Stimulated activated naive CD8-positive, alpha-beta T cell treated with anti-CD3 and anti-CD28 coated beads, Interleukin-15, amount 100 ng/mL, for 72 hours (primary cell): ENCODE measurements around the gene HSPA12A.

Experiments used
- ATAC-seq: fragments of 150-1000 bp; cut with Tn5 transposase; 2 replicates; pipeline ENCODE4 v1.10.0; 2021; ENCODE audit warnings: mild to moderate bottlenecking, moderate library complexity
- DNase-seq, 2 donors: peaks; one replicate each; pipeline ENCODE4 v3.0.0; 2021 to 2022
- H3K27ac Mint-ChIP-seq, 2 donors: one replicate each; pipeline ENCODE4 v1.8.0; 2022; ENCODE audit warnings: mild to moderate bottlenecking in 2 of 2, mixed read lengths in 2 of 2, moderate library complexity in 2 of 2
- H3K27me3 Mint-ChIP-seq: one replicate; pipeline ENCODE4 v1.8.0; 2022; ENCODE audit warnings: mixed read lengths
- H3K4me1 Mint-ChIP-seq: one replicate; pipeline ENCODE4 v1.8.0; 2022; ENCODE audit warnings: mild to moderate bottlenecking, mixed read lengths
- H3K4me3 Mint-ChIP-seq, 2 donors: one replicate each; pipeline ENCODE4 v1.8.0; 2022; ENCODE audit warnings: mild to moderate bottlenecking in 2 of 2, mixed read lengths in 2 of 2, moderate library complexity in 1 of 2
- H3K9me3 Mint-ChIP-seq, 2 donors: one replicate each; pipeline ENCODE4 v1.8.0; 2022; ENCODE audit warnings: mixed read lengths in 2 of 2

Gene HSPA12A

DNA sequence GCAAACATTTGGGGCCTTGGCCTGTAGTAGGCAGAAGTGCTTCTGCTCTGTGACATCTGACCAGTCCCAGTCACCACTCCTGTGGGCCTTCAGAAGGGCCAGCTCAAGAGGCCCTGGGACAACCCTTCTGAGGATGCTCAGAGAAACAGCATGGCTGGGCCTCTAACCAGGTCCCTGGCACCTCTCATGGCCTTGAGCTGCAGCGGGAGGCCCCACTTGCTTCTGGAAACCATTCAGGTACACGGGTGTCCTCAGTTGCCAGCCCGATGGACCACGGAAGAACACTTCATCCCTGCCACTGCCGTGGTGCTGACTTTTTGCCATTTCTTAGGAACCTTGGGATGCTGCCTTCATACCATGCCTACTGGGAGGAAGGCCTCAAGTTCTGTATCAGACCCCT lies 57.6 kb downstream of the HSPA12A start:
- no peak overlapping the region for H3K4me3 Mint-ChIP-seq
- H3K27ac Mint-ChIP-seq: no peak overlapping the region
- ATAC-seq (no peak), DNase-seq (no peak)
- peaks cover 80% of the 10 kb centered on the region for H3K27me3 Mint-ChIP-seq
- H3K9me3 Mint-ChIP-seq: no peaks in the 10 kb centered on the region
- H3K4me1 Mint-ChIP-seq: no peaks in the 10 kb centered on the region

DNA sequence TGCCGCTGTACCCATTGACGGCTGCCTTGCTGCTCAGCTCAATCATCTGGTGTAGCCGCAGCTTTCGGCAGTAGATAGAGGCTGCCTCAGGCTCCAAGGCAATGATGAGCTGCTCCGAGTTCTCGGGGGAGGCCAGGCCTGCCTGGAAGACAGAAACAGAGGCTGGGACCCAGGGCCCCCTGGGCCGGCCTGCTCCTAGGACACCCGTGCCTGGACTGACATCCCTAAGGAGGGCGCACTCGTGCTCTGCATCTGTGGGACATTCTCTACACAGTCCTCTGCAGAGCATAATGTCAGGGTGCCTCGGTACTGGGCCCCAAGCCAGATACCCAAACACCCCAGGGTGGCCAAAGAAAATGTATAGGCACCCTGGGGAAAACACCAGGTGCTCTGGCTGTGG lies 58.5 kb downstream of the HSPA12A start:
- H3K27me3 Mint-ChIP-seq: peaks cover 71% of the 10 kb centered on the region
- ATAC-seq: peak; percentile 41
- no peak overlapping the region for H3K27ac Mint-ChIP-seq

GRCh38 chr10:116683166-116683565 lies 59.2 kb downstream of the HSPA12A start:
- ATAC-seq: no peak
- no peak overlapping the region for H3K4me3 Mint-ChIP-seq
- H3K9me3 Mint-ChIP-seq: no peaks in the 10 kb centered on the region
- peaks cover 64% of the 10 kb centered on the region for H3K27me3 Mint-ChIP-seq
- no peak overlapping the region for H3K27ac Mint-ChIP-seq
- DNase-seq: no peak
- H3K4me1 Mint-ChIP-seq: no peaks in the 10 kb centered on the region

More for the DNA sequence above, 58.5 kb downstream of the HSPA12A start:
- DNase-seq: no peak
- H3K4me1 Mint-ChIP-seq: no peaks in the 10 kb centered on the region
- no peak overlapping the region for H3K4me3 Mint-ChIP-seq
- no peaks in the 10 kb centered on the region for H3K9me3 Mint-ChIP-seq

DNA sequence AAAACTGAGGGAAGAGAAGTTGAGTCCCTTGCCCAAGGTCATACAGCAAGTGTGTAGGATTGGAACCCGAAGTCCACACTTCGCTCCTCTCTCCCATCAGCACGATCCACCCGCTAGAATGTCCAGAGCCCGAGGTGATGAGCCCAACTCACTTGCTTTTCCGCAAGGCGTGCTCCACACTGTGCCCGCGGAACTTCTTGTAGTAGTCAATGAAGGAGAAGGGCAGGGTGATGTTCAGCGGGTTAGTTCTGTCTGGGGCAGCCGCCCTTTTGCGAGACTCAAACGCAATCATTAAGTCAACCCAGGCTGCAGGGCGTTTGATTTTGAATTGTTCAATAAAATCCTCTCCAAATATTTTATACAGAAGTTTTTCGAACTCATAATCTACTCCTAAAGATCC lies 63.0 kb downstream of the HSPA12A start:
- Mint-ChIP-seq H3K27ac (no peak overlapping the region), H3K4me1 (no peaks in the 10 kb centered on the region), H3K27me3 (peaks cover 50% of the 10 kb centered on the region), H3K9me3 (no peaks in the 10 kb centered on the region), H3K4me3 (no peak overlapping the region)
- no peak for ATAC-seq
- no peak for DNase-seq

- Mint-ChIP-seq H3K27me3 (peaks cover 38% of the 10 kb centered on the region), H3K4me3 (no peak overlapping the region), H3K9me3 (no peaks in the 10 kb centered on the region), H3K4me1 (no peaks in the 10 kb centered on the region), H3K27ac (no peak overlapping the region)
- DNase-seq (no peak), ATAC-seq (no peak)
Observed at GRCh38 chr10:116676633-116677032, 65.7 kb downstream of the HSPA12A start.

GRCh38 chr10:116676118-116676517 lies 66.2 kb downstream of the HSPA12A start:
- Mint-ChIP-seq H3K4me3 (no peak overlapping the region), H3K27ac (peak overlapping the region in 1 of 2 donors; percentile 82), H3K4me1 (no peaks in the 10 kb centered on the region), H3K27me3 (peaks cover 37% of the 10 kb centered on the region), H3K9me3 (no peaks in the 10 kb centered on the region)
- no peak for ATAC-seq
- DNase-seq: no peak

GRCh38 chr10:116674901-116675423 lies 67.4 kb downstream of the HSPA12A start:
- Mint-ChIP-seq H3K9me3 (no peaks in the 10 kb centered on the region), H3K4me3 (no peak overlapping the region), H3K27me3 (peaks cover 43% of the 10 kb centered on the region), H3K4me1 (no peaks in the 10 kb centered on the region), H3K27ac (no peak overlapping the region)
- DNase-seq: no peak
- ATAC-seq: peak; percentile 32

DNA sequence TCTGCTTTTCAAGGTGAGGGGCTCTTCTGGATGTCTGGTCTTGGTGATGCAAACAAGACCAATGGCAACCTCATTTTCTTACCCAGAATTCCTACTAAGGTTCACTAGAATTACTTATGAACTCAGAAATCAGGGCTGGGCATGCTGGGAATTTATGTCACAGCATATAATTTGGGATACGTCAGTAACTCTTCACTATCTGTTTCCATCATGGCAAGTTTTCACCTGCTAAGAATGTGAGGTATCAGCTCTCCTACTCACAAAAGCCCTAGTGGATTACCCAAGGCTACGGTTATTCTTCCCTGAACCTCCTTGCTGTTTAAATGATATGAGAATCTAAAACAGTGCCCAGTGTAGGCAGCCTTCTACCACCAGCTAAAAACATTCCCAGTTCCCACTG lies 68.5 kb downstream of the HSPA12A start:
- Mint-ChIP-seq H3K9me3 (no peaks in the 10 kb centered on the region), H3K4me1 (no peaks in the 10 kb centered on the region), H3K27ac (no peak overlapping the region), H3K4me3 (no peak overlapping the region), H3K27me3 (peaks cover 51% of the 10 kb centered on the region)
- DNase-seq (no peak), ATAC-seq (no peak)

GRCh38 chr10:116672891-116673290 lies 69.5 kb downstream of the HSPA12A start:
- Mint-ChIP-seq H3K4me1 (no peaks in the 10 kb centered on the region), H3K9me3 (no peaks in the 10 kb centered on the region), H3K27me3 (peaks cover 61% of the 10 kb centered on the region), H3K27ac (no peak overlapping the region), H3K4me3 (no peak overlapping the region)
- DNase-seq (no peak), ATAC-seq (no peak)

GRCh38 chr10:116671274-116671926 lies 71.0 kb downstream of the HSPA12A start:
- DNase-seq (no peak), ATAC-seq (no peak)
- no peak overlapping the region for H3K27ac Mint-ChIP-seq
- no peaks in the 10 kb centered on the region for H3K4me1 Mint-ChIP-seq
- H3K27me3 Mint-ChIP-seq: peaks cover 63% of the 10 kb centered on the region
- no peak overlapping the region for H3K4me3 Mint-ChIP-seq
- H3K9me3 Mint-ChIP-seq: no peaks in the 10 kb centered on the region

DNA sequence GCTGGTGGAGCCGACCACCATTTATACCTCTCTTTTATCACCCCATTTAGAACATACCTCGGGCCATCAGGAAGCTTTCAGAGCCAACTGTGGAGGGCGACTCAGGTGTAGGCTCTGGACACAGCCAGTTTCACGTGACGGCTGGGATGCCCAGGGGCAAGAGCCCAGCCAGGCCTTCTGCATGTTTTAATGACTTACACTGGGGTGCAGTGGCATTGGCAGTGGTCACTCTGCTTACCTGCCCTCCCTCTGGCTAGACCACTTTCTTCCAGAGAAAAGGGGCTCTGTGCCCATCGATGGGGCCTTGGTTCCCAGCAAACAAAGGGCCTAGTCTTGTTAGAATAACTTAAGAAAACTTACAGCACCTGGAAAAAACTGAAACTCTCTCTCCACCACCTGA lies 71.7 kb downstream of the HSPA12A start:
- no peak overlapping the region for H3K27ac Mint-ChIP-seq
- peaks cover 57% of the 10 kb centered on the region for H3K27me3 Mint-ChIP-seq
- H3K4me3 Mint-ChIP-seq: no peak overlapping the region
- H3K9me3 Mint-ChIP-seq: no peaks in the 10 kb centered on the region
- H3K4me1 Mint-ChIP-seq: no peaks in the 10 kb centered on the region
- no peak for DNase-seq
- no peak for ATAC-seq

- Mint-ChIP-seq H3K27ac (no peak overlapping the region), H3K27me3 (peaks cover 50% of the 10 kb centered on the region), H3K4me3 (no peak overlapping the region), H3K9me3 (no peaks in the 10 kb centered on the region), H3K4me1 (no peaks in the 10 kb centered on the region)
- DNase-seq (no peak), ATAC-seq (no peak)
Observed at GRCh38 chr10:116669832-116670644, 72.3 kb downstream of the HSPA12A start.

DNA sequence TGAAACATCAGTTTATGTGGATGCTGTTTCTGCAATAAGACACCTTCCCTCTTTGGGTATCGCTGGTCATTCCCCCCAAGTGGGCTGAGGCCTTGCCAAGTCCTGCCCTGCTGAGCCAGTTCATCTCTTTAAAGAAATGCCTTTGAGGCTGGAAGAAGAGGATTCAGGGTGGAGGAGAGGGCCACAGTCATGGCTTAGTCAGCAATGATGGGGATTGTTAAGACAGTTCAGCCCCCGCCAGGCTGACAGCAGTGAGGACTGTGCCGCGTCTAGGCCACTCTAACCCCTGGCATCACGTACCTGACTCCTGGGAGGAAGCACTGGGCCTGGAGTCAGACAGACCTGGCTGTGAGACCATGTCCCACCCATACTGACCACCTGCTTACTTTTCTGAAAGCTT lies 73.3 kb downstream of the HSPA12A start:
- DNase-seq (no peak), ATAC-seq (no peak)
- Mint-ChIP-seq H3K4me1 (no peaks in the 10 kb centered on the region), H3K4me3 (no peak overlapping the region), H3K9me3 (no peaks in the 10 kb centered on the region), H3K27ac (no peak overlapping the region), H3K27me3 (peaks cover 45% of the 10 kb centered on the region)

DNA sequence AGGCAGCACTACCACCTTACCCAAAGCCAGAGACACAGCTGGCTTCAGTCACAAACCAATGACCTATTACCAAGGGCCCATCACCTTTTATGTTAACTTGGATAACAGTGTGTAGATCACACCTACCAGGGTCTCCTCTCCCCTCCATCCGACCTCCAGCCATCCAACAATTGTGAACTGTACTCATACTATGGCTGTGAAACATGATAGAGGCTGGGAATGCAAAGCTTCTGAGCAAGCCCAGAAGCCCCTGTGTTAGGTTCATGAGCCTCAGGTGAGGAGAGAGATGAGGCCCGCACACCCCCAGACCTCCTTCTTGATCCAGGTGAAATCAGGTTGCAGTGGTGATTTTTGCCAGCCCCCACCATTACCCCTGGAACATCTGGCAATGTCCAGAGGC lies 73.9 kb downstream of the HSPA12A start:
- Mint-ChIP-seq H3K27me3 (peaks cover 51% of the 10 kb centered on the region), H3K4me3 (no peak overlapping the region), H3K4me1 (no peaks in the 10 kb centered on the region), H3K9me3 (no peaks in the 10 kb centered on the region), H3K27ac (no peak overlapping the region)
- no peak for ATAC-seq
- DNase-seq: no peak

- H3K27me3 Mint-ChIP-seq: peaks cover 51% of the 10 kb centered on the region
- ATAC-seq (peak; percentile 18), DNase-seq (no peak)
- no peak overlapping the region for H3K27ac Mint-ChIP-seq
- H3K4me3 Mint-ChIP-seq: no peak overlapping the region
- H3K9me3 Mint-ChIP-seq: no peaks in the 10 kb centered on the region
- H3K4me1 Mint-ChIP-seq: no peaks in the 10 kb centered on the region
Observed at GRCh38 chr10:116668018-116668417, 74.3 kb downstream of the HSPA12A start.

DNA sequence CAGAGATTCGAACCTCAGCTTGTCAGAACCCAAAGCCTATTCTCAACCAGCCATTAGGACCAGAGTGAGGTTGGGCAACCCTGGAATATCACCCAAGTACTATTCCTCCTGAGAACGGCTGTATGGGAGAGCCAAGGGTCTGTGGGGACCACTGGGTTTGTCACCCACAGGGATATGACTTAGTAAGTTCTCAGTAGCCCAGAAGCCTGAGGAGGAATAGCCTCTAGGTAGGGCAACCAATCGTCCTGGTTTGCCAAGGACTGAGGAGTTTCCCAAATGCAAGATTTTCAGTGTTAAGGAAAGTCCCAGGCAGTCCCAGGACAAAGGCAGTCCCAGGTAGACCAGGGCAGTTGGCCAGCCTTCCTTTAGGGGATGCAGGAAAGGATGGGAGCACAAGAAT lies 74.9 kb downstream of the HSPA12A start:
- no peak overlapping the region for H3K27ac Mint-ChIP-seq
- no peaks in the 10 kb centered on the region for H3K9me3 Mint-ChIP-seq
- no peaks in the 10 kb centered on the region for H3K4me1 Mint-ChIP-seq
- no peak overlapping the region for H3K4me3 Mint-ChIP-seq
- DNase-seq (no peak), ATAC-seq (no peak)
- peaks cover 50% of the 10 kb centered on the region for H3K27me3 Mint-ChIP-seq
